ENCODE measurements around the gene PRSS50.

The PRSS50 gene

DNA sequence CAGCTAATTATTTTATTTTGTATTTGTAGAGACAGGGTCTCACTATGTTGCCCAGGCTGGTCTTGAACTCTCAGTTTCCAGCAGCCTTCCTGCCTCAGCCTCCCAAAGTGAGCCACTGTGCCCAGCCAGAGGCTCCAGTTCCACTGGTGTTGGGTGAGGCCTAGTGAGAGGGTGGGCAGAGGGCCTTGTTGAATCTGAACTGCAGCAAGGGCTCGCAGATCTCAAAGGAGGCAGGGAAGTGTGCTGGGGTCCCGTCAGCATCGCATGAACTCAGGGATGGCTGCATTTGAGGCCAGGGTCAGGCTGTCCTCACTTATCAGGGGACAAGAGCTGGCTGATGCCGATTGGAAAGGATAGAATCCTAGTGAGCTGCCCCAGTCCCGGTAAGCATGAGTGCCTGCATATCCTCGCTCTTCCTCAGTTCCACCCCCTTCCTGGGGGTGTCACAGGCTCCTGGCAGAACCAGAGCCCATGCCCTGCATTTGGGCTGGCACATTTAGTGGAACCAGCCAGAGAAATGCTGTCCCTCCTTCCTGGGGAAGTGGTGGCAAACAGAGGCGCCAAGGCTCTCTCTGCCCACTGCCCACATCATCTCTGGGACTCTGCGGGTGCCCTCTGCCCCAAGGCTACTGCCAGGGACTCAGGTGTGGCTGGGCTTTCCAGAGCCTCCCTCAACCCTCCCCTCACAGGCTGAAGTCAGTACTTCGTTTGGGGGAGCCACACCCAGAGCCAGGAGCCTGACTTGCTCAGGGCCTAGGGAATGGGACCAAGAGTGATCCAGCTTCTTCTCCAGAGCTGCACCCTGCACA lies 48.3 kb downstream of the PRSS50 start:
- no peak for DNase-seq

DNA sequence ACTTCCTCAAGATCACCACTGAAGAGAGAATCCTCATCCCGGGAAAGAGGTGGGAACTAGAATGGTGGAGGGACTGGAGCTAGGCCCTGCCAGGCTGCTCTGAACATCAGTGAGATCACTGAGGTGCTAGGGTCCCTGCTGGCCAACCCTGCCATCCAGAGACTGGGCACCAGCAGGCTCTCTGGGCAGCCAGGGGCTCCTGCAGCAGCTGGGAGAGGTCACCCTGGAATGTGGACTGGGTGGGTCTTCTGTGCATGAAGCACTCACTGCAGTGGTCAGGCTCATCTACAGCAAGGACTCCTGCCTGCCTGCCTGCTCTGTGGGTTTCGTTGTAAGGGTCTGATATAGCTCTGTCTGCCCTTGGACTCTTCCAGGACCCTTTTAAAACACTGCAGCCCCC lies 49.1 kb downstream of the PRSS50 start:
- no peak for DNase-seq

- DNase-seq, result no peak
Observed at GRCh38 chr3:46668116-46668515, 49.6 kb downstream of the PRSS50 start.

DNA sequence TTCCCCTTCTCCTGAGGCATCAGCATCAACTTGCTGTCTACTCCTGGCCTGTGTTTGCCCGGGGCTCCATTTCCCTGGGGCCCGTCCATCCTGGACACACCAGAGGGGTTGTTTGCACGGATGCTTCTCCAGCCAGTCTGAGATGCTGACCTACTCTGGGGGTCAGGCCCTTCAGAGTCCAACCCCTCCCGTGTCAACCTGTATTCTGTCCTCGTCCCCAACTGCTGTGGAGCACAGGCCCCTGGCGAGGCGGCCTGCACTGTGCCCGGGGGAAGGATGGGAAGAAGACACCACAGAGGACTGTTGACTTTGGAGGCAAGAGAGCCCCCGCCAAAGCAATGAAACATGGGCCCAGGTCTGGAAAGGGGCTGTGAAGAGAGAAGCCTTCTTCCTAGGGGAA lies 50.0 kb downstream of the PRSS50 start:
- DNase-seq, result no peak

DNA sequence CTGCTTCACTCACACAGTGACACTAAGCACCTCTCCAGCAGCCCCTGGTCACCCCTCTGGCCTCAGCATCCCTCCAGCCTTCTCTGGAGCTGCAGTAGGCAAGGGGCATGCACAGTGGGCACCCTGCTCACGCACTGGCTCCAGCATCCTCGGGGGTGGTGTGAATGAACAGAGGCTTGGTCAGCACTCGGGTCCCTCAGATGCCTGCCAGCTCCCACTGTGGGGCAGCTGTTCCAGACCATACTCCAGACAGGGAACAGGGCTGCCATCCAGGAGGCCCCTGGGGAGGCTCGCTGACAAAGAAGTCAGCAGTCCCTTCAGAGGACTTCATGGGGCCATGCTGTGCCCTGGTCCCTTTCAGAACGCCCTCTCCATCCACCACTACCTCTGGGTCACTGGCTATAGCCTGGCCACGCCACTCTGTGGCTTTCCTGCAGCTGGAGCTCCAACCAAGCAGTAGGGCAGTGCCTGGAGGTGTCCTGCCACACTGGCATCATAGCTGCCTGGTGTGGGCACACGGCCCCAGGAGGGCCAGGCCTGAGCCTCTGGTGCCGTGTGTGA lies 50.5 kb downstream of the PRSS50 start:
- DNase-seq, result no peak

GRCh38 chr3:46666453-46666845 lies 51.2 kb downstream of the PRSS50 start:
- DNase-seq, result no peak

- no peak for DNase-seq
Observed at GRCh38 chr3:46665763-46666452, 51.8 kb downstream of the PRSS50 start.

- no peak for DNase-seq
Observed at GRCh38 chr3:46664971-46665762, 52.5 kb downstream of the PRSS50 start.

DNA sequence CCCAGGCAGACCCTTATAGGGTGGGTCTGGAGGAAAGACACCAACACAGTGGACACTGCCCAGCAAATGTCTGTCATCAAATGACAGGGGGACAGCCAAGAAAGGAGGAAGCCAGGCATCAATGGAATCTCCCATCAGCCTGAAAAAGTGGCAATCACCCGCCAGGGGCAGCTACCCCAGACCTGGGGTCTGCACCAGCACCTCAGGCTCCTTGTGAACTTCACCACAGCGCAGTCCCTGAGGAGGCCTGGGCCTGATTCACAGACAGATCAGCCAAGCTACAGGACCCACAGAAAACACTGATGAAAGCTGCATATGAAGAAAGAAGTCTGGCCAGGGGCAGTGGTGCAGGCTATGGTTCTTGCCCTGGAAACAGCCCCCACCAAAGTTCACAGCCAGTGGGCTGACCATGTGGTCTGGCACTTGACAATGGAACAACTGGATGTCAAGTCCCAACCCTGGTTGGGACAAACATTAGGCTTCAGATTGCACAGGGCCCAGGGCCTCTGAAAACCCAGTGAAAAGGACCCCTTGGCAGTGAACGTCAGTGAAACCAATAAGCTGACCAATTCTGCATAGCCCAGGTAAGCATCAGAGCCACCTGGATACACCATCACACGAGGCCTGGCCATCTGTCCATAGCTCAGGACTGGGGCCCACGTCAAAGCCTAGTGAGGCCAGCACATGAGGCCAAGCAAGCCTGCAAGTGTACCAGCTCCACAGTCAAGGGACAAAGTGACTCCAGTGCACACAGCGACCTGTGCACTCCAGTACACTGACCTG lies 53.3 kb downstream of the PRSS50 start:
- DNase-seq, result no peak

DNA sequence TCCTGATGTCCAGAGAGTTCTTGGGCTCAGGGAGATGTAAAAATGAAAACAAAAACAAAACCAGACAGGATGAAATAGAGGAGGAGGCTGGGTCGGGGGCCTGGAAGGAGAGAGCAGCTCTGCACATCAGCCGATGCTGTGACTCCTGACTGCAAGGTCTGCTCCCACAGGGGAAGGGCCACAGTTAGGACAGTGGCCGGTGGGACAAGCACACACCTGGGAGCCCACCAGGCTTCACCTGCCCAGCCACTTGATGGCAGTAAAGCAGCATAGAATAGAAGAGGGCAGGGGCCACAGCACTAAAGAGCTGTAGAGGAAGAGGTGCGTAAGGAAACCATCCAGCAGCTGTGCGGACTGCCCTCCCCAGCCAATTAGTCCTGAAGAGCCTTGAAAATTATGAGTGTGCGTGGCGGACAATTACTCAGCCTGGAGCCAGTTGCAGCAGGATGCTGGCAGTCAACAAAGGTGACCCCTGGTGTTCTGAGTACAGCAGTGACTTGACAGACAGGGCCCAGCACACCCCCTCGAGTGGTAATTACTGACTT lies 54.0 kb downstream of the PRSS50 start:
- DNase-seq, result peak; percentile 22

- DNase-seq, result no peak
Observed at GRCh38 chr3:46662771-46663551, 54.7 kb downstream of the PRSS50 start.
